Natural killer cell (primary cell): ENCODE results near the gene ZNF862. TPM values are rescaled to one million over a fixed set of nuclear protein-coding genes. Genes with fewer than 3 reads are reported as not detected.
A peak's percentile ranks its signal among the peaks of the same experiment; 100 is the strongest.

Source experiments
- ATAC-seq, 3 donors: fragments of 150-1000 bp in 2 of 3; fragments of 200-7000 bp in 1 of 3; cut with Tn5 transposase; 1 replicate in 1 of 3; 2 replicates in 2 of 3; pipeline ENCODE4 v1.10.0; 2021; ENCODE audit warnings: mild to moderate bottlenecking in 2 of 3, moderate library complexity in 2 of 3
- DNase-seq, 2 donors: peaks; one replicate each; pipeline versions ENCODE4 v3.0.0 to v3.0.0-alpha.2; 2013 to 2021; ENCODE audit warnings: mixed read lengths in 1 of 2
- H3K27ac ChIP-seq: one replicate; pipeline ENCODE4 v1.5.1; 2013; ENCODE audit warnings: mild to moderate bottlenecking, low read length
- H3K27me3 ChIP-seq: one replicate; pipeline ENCODE4 v1.6.1; 2013; ENCODE audit warnings: low read length; ENCODE audit not compliant: control insufficient read depth, insufficient read depth
- H3K36me3 ChIP-seq: one replicate; pipeline ENCODE4 v1.6.1; 2013; ENCODE audit warnings: low read length; ENCODE audit not compliant: control insufficient read depth, insufficient read depth
- H3K4me1 ChIP-seq: one replicate; pipeline ENCODE4 v1.6.1; 2013; ENCODE audit warnings: low read length; ENCODE audit not compliant: control insufficient read depth, insufficient read depth
- H3K4me3 ChIP-seq: one replicate; pipeline ENCODE4 v1.5.1; 2013; ENCODE audit warnings: low read length
- H3K9me3 ChIP-seq: one replicate; pipeline ENCODE4 v1.6.1; 2013; ENCODE audit warnings: low read length; ENCODE audit not compliant: control insufficient read depth, insufficient read depth
- H3K27ac Mint-ChIP-seq, 2 donors: one replicate each; pipeline ENCODE4 v1.8.0; 2022; ENCODE audit warnings: mild to moderate bottlenecking in 2 of 2, mixed read lengths in 2 of 2, moderate library complexity in 1 of 2
- H3K27me3 Mint-ChIP-seq, 2 donors: one replicate each; pipeline ENCODE4 v1.8.0; 2022; ENCODE audit warnings: low read depth in 2 of 2, mixed read lengths in 2 of 2
- H3K36me3 Mint-ChIP-seq: one replicate; pipeline ENCODE4 v1.8.0; 2022; ENCODE audit warnings: mixed read lengths
- H3K4me1 Mint-ChIP-seq, 2 donors: one replicate each; pipeline ENCODE4 v1.8.0; 2022; ENCODE audit warnings: mixed read lengths in 2 of 2
- H3K4me3 Mint-ChIP-seq: one replicate; pipeline ENCODE4 v1.8.0; 2022; ENCODE audit warnings: mild to moderate bottlenecking, moderate library complexity, mixed read lengths
- H3K9me3 Mint-ChIP-seq, 2 donors: one replicate each; pipeline ENCODE4 v1.8.0; 2022; ENCODE audit warnings: mixed read lengths in 2 of 2
- WGBS: methylation state at CpG from one replicate; pipeline ENCODE4 v1.1.7; 2013; ENCODE audit warnings: missing lambda C conversion rate; ENCODE audit not compliant: insufficient coverage; 5-methylcytosine and 5-hydroxymethylcytosine counted together
- intact Hi-C: fragments of 100-400 bp; cut with micrococcal nuclease; formaldehyde crosslinking; loops from one replicate; pipeline ENCODE4 v1.14.2; 2022
- total RNA-seq, 4 donors: library from RNA; stranded (reverse); fragments of 120-200 nt in 1 of 4; gene quantifications; one replicate each; pipeline versions ENCODE4 v1.2.3 to v1.2.4, GENCODE V29; 2013 to 2022
- TF ChIP-seq, protein P1 (sequence below): fragments of 200-600 bp; IDR thresholded peaks from one replicate; pipeline ENCODE4 v1.8.0; 2022; ENCODE audit warnings: antibody characterized with exemption

ZNF862 gene
- total RNA-seq, 3 donors from 2014 or later (not counting 1 experiment from before 2014, with no cell fraction given): 21.4 to 28.9 (median 21.7) TPM

- intact Hi-C loops: loop anchor here (5.0 kb wide), 1 partner anchor 135 kb away; no protein-coding TSS in a partner anchor
- H3K4me1 Mint-ChIP-seq: no peaks in the 10 kb centered on the region
- no peak overlapping the region for H3K4me3 ChIP-seq
- H3K9me3 Mint-ChIP-seq: no peaks in the 10 kb centered on the region
- H3K27me3 Mint-ChIP-seq: peaks cover 0 to 3% of the 10 kb centered on the region in 2 donors
- ATAC-seq (no peak), DNase-seq (no peak)
- H3K9me3 ChIP-seq: no peaks in the 10 kb centered on the region
- H3K4me1 ChIP-seq: no peaks in the 10 kb centered on the region
- no peak overlapping the region for H3K27ac ChIP-seq
- H3K4me3 Mint-ChIP-seq: no peak overlapping the region
- H3K36me3 ChIP-seq: no peaks in the 10 kb centered on the region
- whole genome bisulfite sequencing: 89% methylated on average over 7 of the region's 7 CpGs
- TF ChIP-seq, protein P1, sequence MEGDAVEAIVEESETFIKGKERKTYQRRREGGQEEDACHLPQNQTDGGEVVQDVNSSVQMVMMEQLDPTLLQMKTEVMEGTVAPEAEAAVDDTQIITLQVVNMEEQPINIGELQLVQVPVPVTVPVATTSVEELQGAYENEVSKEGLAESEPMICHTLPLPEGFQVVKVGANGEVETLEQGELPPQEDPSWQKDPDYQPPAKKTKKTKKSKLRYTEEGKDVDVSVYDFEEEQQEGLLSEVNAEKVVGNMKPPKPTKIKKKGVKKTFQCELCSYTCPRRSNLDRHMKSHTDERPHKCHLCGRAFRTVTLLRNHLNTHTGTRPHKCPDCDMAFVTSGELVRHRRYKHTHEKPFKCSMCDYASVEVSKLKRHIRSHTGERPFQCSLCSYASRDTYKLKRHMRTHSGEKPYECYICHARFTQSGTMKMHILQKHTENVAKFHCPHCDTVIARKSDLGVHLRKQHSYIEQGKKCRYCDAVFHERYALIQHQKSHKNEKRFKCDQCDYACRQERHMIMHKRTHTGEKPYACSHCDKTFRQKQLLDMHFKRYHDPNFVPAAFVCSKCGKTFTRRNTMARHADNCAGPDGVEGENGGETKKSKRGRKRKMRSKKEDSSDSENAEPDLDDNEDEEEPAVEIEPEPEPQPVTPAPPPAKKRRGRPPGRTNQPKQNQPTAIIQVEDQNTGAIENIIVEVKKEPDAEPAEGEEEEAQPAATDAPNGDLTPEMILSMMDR: no peak
- no peaks in the 10 kb centered on the region for H3K36me3 Mint-ChIP-seq
- no peaks in the 10 kb centered on the region for H3K27me3 ChIP-seq
- no peak overlapping the region for H3K27ac Mint-ChIP-seq
Measured at GRCh38 chr7:149797771-149798170, 40.4 kb upstream of the ZNF862 start.

- no peaks in the 10 kb centered on the region for H3K36me3 Mint-ChIP-seq
- no peak overlapping the region for H3K4me3 Mint-ChIP-seq
Measured at GRCh38 chr7:149799397-149800168, 38.6 kb upstream of the ZNF862 start.

DNA sequence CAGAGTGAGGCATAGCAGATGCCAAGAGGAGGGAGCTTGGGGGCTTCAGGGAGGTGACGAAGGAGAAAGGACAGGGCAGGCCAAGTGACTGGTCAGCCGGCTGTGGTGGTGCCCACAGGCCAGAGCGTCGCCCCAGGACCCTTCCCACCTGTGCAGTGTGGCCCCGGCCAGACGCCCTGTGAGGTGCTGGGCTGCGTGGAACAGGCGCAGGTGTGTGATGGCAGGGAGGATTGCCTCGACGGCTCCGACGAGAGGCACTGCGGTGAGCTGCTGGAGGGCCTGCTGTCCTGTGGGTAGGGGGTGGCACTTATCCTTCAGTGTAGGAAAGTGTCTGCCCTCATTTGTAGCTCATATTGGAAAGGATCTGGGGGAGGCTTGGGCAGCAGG, 38.0 kb upstream of the ZNF862 start:
- no peaks in the 10 kb centered on the region for H3K4me1 ChIP-seq
- Mint-ChIP-seq H3K27ac (peak overlapping the region in 1 of 2 donors; percentile 47), H3K9me3 (no peaks in the 10 kb centered on the region), H3K4me1 (no peaks in the 10 kb centered on the region), H3K27me3 (no peaks in the 10 kb centered on the region), H3K4me3 (no peak overlapping the region), H3K36me3 (no peaks in the 10 kb centered on the region)
- H3K4me3 ChIP-seq: no peak overlapping the region
- H3K27me3 ChIP-seq: no peaks in the 10 kb centered on the region
- DNase-seq (no peak), ATAC-seq (no peak)
- 91% methylated on average over 13 of the region's 13 CpGs for WGBS
- H3K36me3 ChIP-seq: no peaks in the 10 kb centered on the region
- H3K9me3 ChIP-seq: no peaks in the 10 kb centered on the region
- intact Hi-C loops: no loop called here
- no peak overlapping the region for H3K27ac ChIP-seq
- TF ChIP-seq, protein P1: no peak

More at GRCh38 chr7:149799397-149800168, 38.6 kb upstream of the ZNF862 start:
- H3K36me3 ChIP-seq: no peaks in the 10 kb centered on the region
- peak in 1 of 3 donors; percentile 58 for ATAC-seq
- Mint-ChIP-seq H3K27me3 (no peaks in the 10 kb centered on the region), H3K4me1 (no peaks in the 10 kb centered on the region), H3K9me3 (no peaks in the 10 kb centered on the region), H3K27ac (peak overlapping the region in 1 of 2 donors; percentile 47)
- peak; percentile 26 to 77 for DNase-seq
- intact Hi-C loops: loop anchor here (5.0 kb wide), 1 partner anchor 137 kb away; no protein-coding TSS in a partner anchor
- H3K27ac ChIP-seq: no peak overlapping the region
- no peaks in the 10 kb centered on the region for H3K4me1 ChIP-seq
- WGBS: 61% methylated on average over 8 of the region's 8 CpGs
- TF ChIP-seq, protein P1: peak; percentile 36
- no peaks in the 10 kb centered on the region for H3K9me3 ChIP-seq
- H3K27me3 ChIP-seq: no peaks in the 10 kb centered on the region
- H3K4me3 ChIP-seq: no peak overlapping the region
